NB4 (cell line): Measurements from ENCODE around the gene SPNS2.

ENCODE experiments used
- MYC ChIP-seq: IDR thresholded peaks from 2 replicates; pipeline ENCODE4 v1.6.1; 2011; ENCODE audit warnings: low read depth, low read length
- TF ChIP-seq, protein P1 (sequence below): IDR thresholded peaks from one replicate; pipeline ENCODE4 v1.5.1; 2012; ENCODE audit warnings: low read depth, low read length

DNA sequence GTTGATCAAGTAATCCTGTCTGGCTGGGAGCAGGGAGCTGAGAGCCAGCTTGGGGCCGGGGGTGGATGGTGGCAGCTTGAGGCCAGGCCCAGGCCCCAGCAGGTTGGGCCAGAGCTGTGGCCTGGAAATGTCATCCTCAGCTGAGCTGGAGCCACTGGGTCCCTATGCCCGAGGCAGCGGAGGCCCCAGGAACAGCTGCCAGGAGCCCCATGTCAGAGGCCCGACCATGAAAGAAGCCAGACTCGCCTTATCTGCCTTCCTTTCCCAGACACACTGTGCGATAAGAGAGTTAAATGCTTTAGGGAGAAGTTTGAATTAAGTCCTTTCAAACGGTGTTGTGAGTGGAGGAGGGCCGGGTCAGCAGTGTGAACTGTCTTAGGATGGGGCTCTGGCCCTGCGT is 89.1 kb downstream of the SPNS2 start:
- TF ChIP-seq, protein P1, sequence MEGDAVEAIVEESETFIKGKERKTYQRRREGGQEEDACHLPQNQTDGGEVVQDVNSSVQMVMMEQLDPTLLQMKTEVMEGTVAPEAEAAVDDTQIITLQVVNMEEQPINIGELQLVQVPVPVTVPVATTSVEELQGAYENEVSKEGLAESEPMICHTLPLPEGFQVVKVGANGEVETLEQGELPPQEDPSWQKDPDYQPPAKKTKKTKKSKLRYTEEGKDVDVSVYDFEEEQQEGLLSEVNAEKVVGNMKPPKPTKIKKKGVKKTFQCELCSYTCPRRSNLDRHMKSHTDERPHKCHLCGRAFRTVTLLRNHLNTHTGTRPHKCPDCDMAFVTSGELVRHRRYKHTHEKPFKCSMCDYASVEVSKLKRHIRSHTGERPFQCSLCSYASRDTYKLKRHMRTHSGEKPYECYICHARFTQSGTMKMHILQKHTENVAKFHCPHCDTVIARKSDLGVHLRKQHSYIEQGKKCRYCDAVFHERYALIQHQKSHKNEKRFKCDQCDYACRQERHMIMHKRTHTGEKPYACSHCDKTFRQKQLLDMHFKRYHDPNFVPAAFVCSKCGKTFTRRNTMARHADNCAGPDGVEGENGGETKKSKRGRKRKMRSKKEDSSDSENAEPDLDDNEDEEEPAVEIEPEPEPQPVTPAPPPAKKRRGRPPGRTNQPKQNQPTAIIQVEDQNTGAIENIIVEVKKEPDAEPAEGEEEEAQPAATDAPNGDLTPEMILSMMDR: no peak
- no peak for TF ChIP-seq MYC
